Measurements from ENCODE around the gene RSRC1. TPM values are rescaled to one million over a fixed set of nuclear protein-coding genes. Genes with fewer than 3 reads are reported as not detected.

The RSRC1 gene
- total and polyA plus RNA-seq, 2 of the 8 experiments (the other 6 are each of a cell fraction or from before 2014, with no cell fraction given), result 2.0 to 27.9 TPM

GRCh38 chr3:158494673-158495072 is 384.8 kb downstream of the RSRC1 start:
- Histone ChIP-seq H3K56ac (replicated peaks; ENCODE audit: insufficient read length, low read depth, low read length) (no peak overlapping the region), H3K79me2 (ENCODE audit: control insufficient read depth in 1 of 2, insufficient read depth in 2 of 2, low read length in 2 of 2) (no peaks in the 10 kb centered on the region), H3K4me3 (ENCODE audit: extremely low read depth in 1 of 4, insufficient read depth in 2 of 4, low read depth in 3 of 4, low read length in 4 of 4) (no peak overlapping the region), H2AFZ (ENCODE audit: low read length) (no peak overlapping the region), H2BK20ac (ENCODE audit: low read length) (no peak overlapping the region), H3K4me1 (replicated peaks in 1 of 4; ENCODE audit: control insufficient read depth in 3 of 4, insufficient read depth in 4 of 4, low read length in 3 of 4) (no peaks in the 10 kb centered on the region), H3K18ac (ENCODE audit: extremely low read depth, low read length) (no peak overlapping the region), H4K91ac (replicated peaks; ENCODE audit: insufficient read length, low read length) (no peak overlapping the region), H3K27ac (ENCODE audit: low read depth, low read length) (no peak overlapping the region), H3K4me2 (ENCODE audit: insufficient read depth in 1 of 2, low read depth in 2 of 2, low read length in 2 of 2) (no peak overlapping the region), H3K9me3 (ENCODE audit: insufficient read depth in 2 of 2, low read depth in 1 of 2, low read length in 1 of 2) (no peaks in the 10 kb centered on the region), H2BK15ac (ENCODE audit: low read length) (no peak overlapping the region), H2AK5ac (ENCODE audit: low read depth, low read length) (no peak overlapping the region), H3K23ac (ENCODE audit: insufficient read length) (no peak overlapping the region), H2BK120ac (replicated peaks; ENCODE audit: low read depth, low read length) (no peak overlapping the region), H3K79me1 (ENCODE audit: low read depth, low read length) (no peaks in the 10 kb centered on the region), H2BK12ac (ENCODE audit: low read depth, low read length) (no peak overlapping the region), H4K20me1 (replicated peaks in 1 of 2; ENCODE audit: control insufficient read depth in 1 of 2, insufficient read depth in 2 of 2, low read length in 2 of 2) (no peaks in the 10 kb centered on the region), H3K9ac (replicated peaks in 1 of 4; ENCODE audit: extremely low read depth in 1 of 4, low read depth in 3 of 4, low read length in 3 of 4) (no peak overlapping the region), H3K27me3 (replicated peaks in 1 of 4; ENCODE audit: control insufficient read depth in 3 of 4, extremely low read depth in 1 of 4, insufficient read depth in 3 of 4, low read length in 3 of 4) (no peaks in the 10 kb centered on the region; a peak in 1 of 7 replicates), H4K8ac (ENCODE audit: extremely low read depth, insufficient read depth, low read length) (no peak overlapping the region), H3K14ac (ENCODE audit: insufficient read length) (no peak overlapping the region), H3K36me3 (ENCODE audit: control insufficient read depth in 2 of 4, insufficient read depth in 4 of 4, low read length in 3 of 4) (no peaks in the 10 kb centered on the region), H4K5ac (ENCODE audit: insufficient read length, low read depth, low read length) (no peak overlapping the region), H3K23me2 (ENCODE audit: low read depth, low read length) (no peaks in the 10 kb centered on the region), H2BK5ac (ENCODE audit: low read depth, low read length) (no peak overlapping the region), H3K4ac (replicated peaks; ENCODE audit: insufficient read length, low read depth, low read length) (no peak overlapping the region)
- ChIA-PET POLR2A (ENCODE audit: partially characterized antibody) (no interaction called here), CTCF (ENCODE audit: partially characterized antibody) (interaction anchor here (0.9 to 1.1 kb wide), 2 partner anchors 14 to 30 kb away, joined by 3 read pairs; no protein-coding TSS in a partner anchor)
- no peak for DNase-seq (ENCODE audit: low read depth in 1 of 2, low spot score in 2 of 2)
- no peak for FAIRE-seq
- TF ChIP-seq, protein P1, sequence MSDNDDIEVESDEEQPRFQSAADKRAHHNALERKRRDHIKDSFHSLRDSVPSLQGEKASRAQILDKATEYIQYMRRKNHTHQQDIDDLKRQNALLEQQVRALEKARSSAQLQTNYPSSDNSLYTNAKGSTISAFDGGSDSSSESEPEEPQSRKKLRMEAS (IDR thresholded peaks at IDR 0.05), result no peak
- TF ChIP-seq SIRT6 (IDR thresholded peaks at IDR 0.05; ENCODE audit: low read length), result no peak
- 81% methylated on average over 5 of the region's 5 CpGs; no CpG with 5 or more reads in 1 of the 2 experiments for WGBS, 2 experiments (ENCODE audit: extremely low coverage in 1 of 2, insufficient coverage in 1 of 2, insufficient read length in 1 of 2, insufficient replicate concordance in 2 of 2, low coverage in 1 of 2, low lambda C conversion rate in 2 of 2, missing lambda C conversion rate in 1 of 2)

Data from H1 (cell line).